PC-3 (cell line): Measurements from ENCODE around the gene PARP4. TPM values are rescaled to one million over a fixed set of nuclear protein-coding genes. Genes with fewer than 3 reads are reported as not detected.

Experiments
- ATAC-seq: fragments of 200-7000 bp; cut with Tn5 transposase; 2 replicates; pipeline ENCODE4 v1.9.1; 2020; ENCODE audit warnings: mild to moderate bottlenecking, moderate library complexity
- BruUV-seq: library from RNA; stranded (reverse); fragments of 400-500 nt; replicated peaks from 2 replicates; lab custom pipeline; 2021; lab: Mats Ljungman, UMichigan
- CTCF ChIA-PET: fragments of 300-600 bp; sonication (Branson Sonifier 250); formaldehyde crosslinking; loops from one replicate; lab custom pipeline; 2022; ENCODE audit warnings: antibody characterized with exemption; lab: Charles Lee
- POLR2A ChIA-PET: fragments of 300-600 bp; sonication (Branson Sonifier 250); formaldehyde crosslinking; loops from one replicate; lab custom pipeline; 2022; ENCODE audit warnings: antibody characterized with exemption; ENCODE audit not compliant: unreplicated experiment; lab: Charles Lee
- DNase-seq: peaks from one replicate; pipeline ENCODE4 v3.0.0-alpha.2; 2015
- H2AFZ ChIP-seq: fragments of 300-600 bp; sonication (generic); 2 replicates; pipeline ENCODE4 v1.6.0; 2016; ENCODE audit warnings: antibody characterized with exemption, low read length
- H3F3A ChIP-seq: fragments of 300-600 bp; sonication (generic); one replicate; pipeline ENCODE4 v1.6.0; 2017; ENCODE audit warnings: antibody characterized with exemption, low read length, control low read depth, mild to moderate bottlenecking; ENCODE audit not compliant: unreplicated experiment
- H3K27ac ChIP-seq: fragments of 300-600 bp; sonication (generic); 2 replicates; pipeline ENCODE4 v1.5.1; 2016; ENCODE audit warnings: mild to moderate bottlenecking, low read length
- H3K27me3 ChIP-seq: fragments of 300-600 bp; sonication (generic); 2 replicates; pipeline ENCODE4 v1.6.1; 2016; ENCODE audit warnings: low read length, mixed read lengths
- H3K36me3 ChIP-seq: fragments of 300-600 bp; sonication (generic); 2 replicates; pipeline ENCODE4 v1.6.1; 2016; ENCODE audit warnings: low read depth, mixed run types, low read length, mixed read lengths
- H3K4me1 ChIP-seq: fragments of 300-600 bp; sonication (generic); 2 replicates; pipeline ENCODE4 v1.5.1; 2016; ENCODE audit warnings: low read length; ENCODE audit not compliant: insufficient read depth
- H3K4me2 ChIP-seq: fragments of 300-600 bp; sonication (generic); 2 replicates; pipeline ENCODE4 v1.6.0; 2016; ENCODE audit warnings: low read length
- H3K4me3 ChIP-seq: fragments of 300-600 bp; sonication (generic); 2 replicates; pipeline ENCODE4 v1.5.1; 2016; ENCODE audit warnings: mild to moderate bottlenecking, low read length, mixed read lengths
- H3K79me2 ChIP-seq: fragments of 300-600 bp; sonication (generic); 2 replicates; pipeline ENCODE4 v1.6.1; 2017; ENCODE audit warnings: low read length, mixed read lengths
- H3K9ac ChIP-seq: fragments of 300-600 bp; sonication (generic); 2 replicates; pipeline ENCODE4 v1.6.0; 2016; ENCODE audit warnings: mild to moderate bottlenecking, low read length
- H3K9me2 ChIP-seq: fragments of 300-600 bp; sonication (generic); replicated peaks from 2 replicates; pipeline ENCODE4 v1.6.1; 2016; ENCODE audit warnings: mixed run types, low read length, mixed read lengths
- H3K9me3 ChIP-seq: fragments of 300-600 bp; sonication (generic); 2 replicates; pipeline ENCODE4 v1.6.1; 2016; ENCODE audit warnings: low read length, mixed read lengths
- H4K20me1 ChIP-seq: fragments of 300-600 bp; sonication (generic); 2 replicates; pipeline ENCODE4 v1.6.1; 2016; ENCODE audit warnings: low read length, mixed read lengths
- CTCF ChIP-seq: fragments of 300-600 bp; sonication (generic); conservative IDR thresholded peaks from 2 replicates; pipeline ENCODE4 v1.5.1; 2017; ENCODE audit warnings: antibody characterized with exemption, low read depth, mild to moderate bottlenecking, low read length
- EZH2 ChIP-seq: fragments of 300-600 bp; sonication (generic); IDR thresholded peaks from one replicate; pipeline ENCODE4 v1.6.1; 2017; ENCODE audit warnings: antibody characterized with exemption, mild to moderate bottlenecking, low read length; ENCODE audit not compliant: unreplicated experiment
- EZH2phosphoT487 ChIP-seq: fragments of 300-600 bp; sonication (generic); IDR thresholded peaks from 2 replicates; pipeline ENCODE4 v1.6.1; 2018; ENCODE audit warnings: mild to moderate bottlenecking, antibody characterized with exemption, low read length, borderline replicate concordance
- intact Hi-C: fragments of 100-400 bp; cut with micrococcal nuclease; formaldehyde crosslinking; loops from 2 replicates; pipeline ENCODE4 v1.9.0; 2023
- total RNA-seq: library from RNA; depleted of rRNA; stranded (reverse); fragments of >200 nt; gene quantifications from 2 replicates; pipeline ENCODE4 v1.2.3, GENCODE V29; 2014

PARP4 gene
- total RNA-seq, 1 experiment from 2014 or later: 50.4 TPM

GRCh38 chr13:24459234-24459633 lies 53.3 kb downstream of the PARP4 start:
- H2AFZ ChIP-seq: no peak overlapping the region
- H3K36me3 ChIP-seq: peaks cover 28% of the 10 kb centered on the region
- no peak overlapping the region for H3K27ac ChIP-seq
- TF ChIP-seq CTCF: no peak
- TF ChIP-seq EZH2: no peak
- TF ChIP-seq EZH2phosphoT487: no peak
- no TSS peak for BruUV-seq
- intact Hi-C loops: no loop called here
- no peak overlapping the region for H3K4me3 ChIP-seq
- H3K79me2 ChIP-seq: no peaks in the 10 kb centered on the region
- no peaks in the 10 kb centered on the region for H3K9me2 ChIP-seq
- DNase-seq (no peak), ATAC-seq (no peak)
- H3K27me3 ChIP-seq: no peaks in the 10 kb centered on the region
- no peaks in the 10 kb centered on the region for H3K9me3 ChIP-seq
- CTCF ChIA-PET: interaction anchor here (0.5 kb wide), 1 partner anchor 50 kb away, joined by 5 read pairs; no protein-coding TSS in a partner anchor
- no peaks in the 10 kb centered on the region for H4K20me1 ChIP-seq
- H3K4me2 ChIP-seq: no peak overlapping the region
- H3F3A ChIP-seq: no peaks in the 10 kb centered on the region
- H3K4me1 ChIP-seq: no peaks in the 10 kb centered on the region
- H3K9ac ChIP-seq: no peak overlapping the region
- POLR2A ChIA-PET: no interaction called here

GRCh38 chr13:24458736-24459135 lies 53.8 kb downstream of the PARP4 start:
- no peaks in the 10 kb centered on the region for H3K9me2 ChIP-seq
- CTCF ChIA-PET: interaction anchor here (0.5 kb wide), 1 partner anchor 50 kb away, joined by 5 read pairs; no protein-coding TSS in a partner anchor
- peaks cover 32% of the 10 kb centered on the region for H3K36me3 ChIP-seq
- intact Hi-C loops: no loop called here
- no peaks in the 10 kb centered on the region for H4K20me1 ChIP-seq
- H3K27ac ChIP-seq: no peak overlapping the region
- ATAC-seq: no peak
- H3K79me2 ChIP-seq: no peaks in the 10 kb centered on the region
- no peak overlapping the region for H3K4me3 ChIP-seq
- H2AFZ ChIP-seq: no peak overlapping the region
- H3F3A ChIP-seq: no peaks in the 10 kb centered on the region
- no TSS peak for BruUV-seq
- no peak for DNase-seq
- H3K4me1 ChIP-seq: no peaks in the 10 kb centered on the region
- H3K9ac ChIP-seq: no peak overlapping the region
- POLR2A ChIA-PET: no interaction called here
- H3K9me3 ChIP-seq: no peaks in the 10 kb centered on the region
- no peak for TF ChIP-seq CTCF
- no peak for TF ChIP-seq EZH2
- no peak for TF ChIP-seq EZH2phosphoT487
- no peaks in the 10 kb centered on the region for H3K27me3 ChIP-seq
- no peak overlapping the region for H3K4me2 ChIP-seq

GRCh38 chr13:24456396-24456795 lies 56.2 kb downstream of the PARP4 start:
- no peak for ATAC-seq
- no peaks in the 10 kb centered on the region for H3F3A ChIP-seq
- H3K4me3 ChIP-seq: no peak overlapping the region
- ChIA-PET POLR2A (no interaction called here), CTCF (no interaction called here)
- no peaks in the 10 kb centered on the region for H3K9me3 ChIP-seq
- H3K27me3 ChIP-seq: no peaks in the 10 kb centered on the region
- peaks cover 37% of the 10 kb centered on the region for H3K36me3 ChIP-seq
- H3K4me2 ChIP-seq: no peak overlapping the region
- no peaks in the 10 kb centered on the region for H3K79me2 ChIP-seq
- H2AFZ ChIP-seq: no peak overlapping the region
- H4K20me1 ChIP-seq: no peaks in the 10 kb centered on the region
- TF ChIP-seq CTCF (no peak), EZH2phosphoT487 (no peak), EZH2 (no peak)
- H3K9me2 ChIP-seq: no peaks in the 10 kb centered on the region
- DNase-seq: no peak
- no peak overlapping the region for H3K27ac ChIP-seq
- no TSS peak for BruUV-seq
- H3K4me1 ChIP-seq: no peaks in the 10 kb centered on the region
- intact Hi-C loops: no loop called here
- no peak overlapping the region for H3K9ac ChIP-seq
